Kidney capillary endothelial cell (primary cell): ENCODE measurements around the gene TBC1D1.

Experiments
- DNase-seq: peaks from one replicate; pipeline ENCODE4 v3.0.0-alpha.2; 2018; ENCODE audit warnings: low spot score

TBC1D1 gene

GRCh38 chr4:37885496-37885895, 5.4 kb upstream of the TBC1D1 start:
- DNase-seq = no peak

DNA sequence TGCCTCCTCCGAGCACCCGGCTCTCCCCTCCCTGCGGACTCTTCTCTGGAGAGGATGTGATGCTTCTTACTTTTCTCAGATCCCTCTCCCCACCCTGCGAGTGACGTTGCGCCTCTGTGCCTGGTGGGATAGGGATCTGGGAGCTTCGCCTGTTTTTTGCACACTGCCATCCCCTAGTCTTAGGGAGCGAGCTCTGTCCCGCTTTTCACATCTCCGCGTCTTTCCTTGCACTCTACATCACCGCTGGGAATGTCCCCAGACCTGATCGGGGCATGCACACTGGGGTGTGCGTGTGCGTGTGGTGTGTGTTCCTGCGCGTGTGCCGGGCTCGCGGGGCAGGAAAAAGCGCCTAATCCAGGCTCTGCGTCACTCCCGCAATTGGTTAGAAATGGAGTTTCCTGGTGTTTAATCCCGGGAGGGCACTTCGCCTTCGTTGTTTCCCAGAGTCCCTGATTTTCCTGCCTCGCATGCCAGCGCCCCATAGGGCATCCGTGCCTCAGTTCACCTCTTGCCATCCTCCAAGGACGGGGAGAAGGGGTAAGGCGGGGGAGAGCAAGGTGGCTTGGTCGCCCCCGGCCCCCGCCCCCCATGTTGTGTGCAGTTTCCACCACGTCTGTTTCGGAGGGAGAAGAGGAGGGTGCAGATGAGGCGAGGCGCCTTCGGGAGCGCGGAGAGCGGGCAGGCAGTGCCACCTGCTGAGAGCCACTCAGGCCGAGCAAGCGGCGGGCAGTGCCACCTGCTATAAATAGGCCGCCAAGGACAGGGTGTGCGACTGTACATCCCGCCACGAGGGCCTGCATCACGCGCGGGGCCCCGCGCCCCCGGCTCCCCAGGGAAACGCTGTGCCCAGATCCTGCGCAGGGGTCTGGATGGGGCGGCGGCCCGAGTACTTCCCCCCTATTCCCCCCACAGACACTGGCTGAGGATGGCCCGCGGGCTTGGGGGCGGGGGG, 759 bp upstream of the TBC1D1 start:
- no peak for DNase-seq

GRCh38 chr4:37891260-37892159, 626 bp downstream of the TBC1D1 start:
- no peak for DNase-seq

- DNase-seq = no peak
These were observed 1.8 kb downstream of the TBC1D1 start for GRCh38 chr4:37892641-37893040.

GRCh38 chr4:37893164-37893563, 2.3 kb downstream of the TBC1D1 start:
- no peak for DNase-seq

GRCh38 chr4:37895271-37895670, 4.4 kb downstream of the TBC1D1 start:
- no peak for DNase-seq

DNA sequence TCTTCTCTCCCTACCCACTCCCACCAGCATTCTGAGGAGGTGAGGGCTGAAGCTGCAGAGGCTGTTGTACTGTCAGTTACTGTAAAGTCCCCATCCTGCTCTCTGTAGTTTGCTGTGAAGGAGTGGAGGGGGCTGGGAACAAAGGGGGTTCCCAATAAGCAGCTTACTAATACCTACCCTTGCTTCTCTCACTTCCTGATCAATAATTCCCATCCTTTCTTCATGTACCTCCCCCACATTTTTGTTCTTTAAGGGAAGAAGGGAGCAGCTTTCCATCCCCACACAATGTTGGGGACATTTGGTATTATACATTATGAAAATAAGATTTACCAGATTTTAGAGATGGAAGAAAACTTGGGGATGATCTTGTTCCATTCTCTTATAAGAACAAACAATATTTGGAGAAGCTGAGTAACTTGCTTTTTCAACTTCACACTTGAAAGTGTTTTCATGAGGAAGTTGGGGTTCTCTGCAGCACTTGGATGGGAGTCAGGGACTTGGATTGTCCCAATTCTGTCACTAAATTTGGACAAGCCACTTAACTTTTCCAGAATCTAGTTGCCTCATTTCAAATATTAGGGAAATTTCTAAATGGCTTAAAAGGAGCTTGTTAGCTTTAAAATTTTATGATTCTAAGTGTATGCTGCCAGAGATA, 5.4 kb downstream of the TBC1D1 start:
- no peak for DNase-seq

- no peak for DNase-seq
These were observed 11.3 kb downstream of the TBC1D1 start for GRCh38 chr4:37902212-37902611.

DNA sequence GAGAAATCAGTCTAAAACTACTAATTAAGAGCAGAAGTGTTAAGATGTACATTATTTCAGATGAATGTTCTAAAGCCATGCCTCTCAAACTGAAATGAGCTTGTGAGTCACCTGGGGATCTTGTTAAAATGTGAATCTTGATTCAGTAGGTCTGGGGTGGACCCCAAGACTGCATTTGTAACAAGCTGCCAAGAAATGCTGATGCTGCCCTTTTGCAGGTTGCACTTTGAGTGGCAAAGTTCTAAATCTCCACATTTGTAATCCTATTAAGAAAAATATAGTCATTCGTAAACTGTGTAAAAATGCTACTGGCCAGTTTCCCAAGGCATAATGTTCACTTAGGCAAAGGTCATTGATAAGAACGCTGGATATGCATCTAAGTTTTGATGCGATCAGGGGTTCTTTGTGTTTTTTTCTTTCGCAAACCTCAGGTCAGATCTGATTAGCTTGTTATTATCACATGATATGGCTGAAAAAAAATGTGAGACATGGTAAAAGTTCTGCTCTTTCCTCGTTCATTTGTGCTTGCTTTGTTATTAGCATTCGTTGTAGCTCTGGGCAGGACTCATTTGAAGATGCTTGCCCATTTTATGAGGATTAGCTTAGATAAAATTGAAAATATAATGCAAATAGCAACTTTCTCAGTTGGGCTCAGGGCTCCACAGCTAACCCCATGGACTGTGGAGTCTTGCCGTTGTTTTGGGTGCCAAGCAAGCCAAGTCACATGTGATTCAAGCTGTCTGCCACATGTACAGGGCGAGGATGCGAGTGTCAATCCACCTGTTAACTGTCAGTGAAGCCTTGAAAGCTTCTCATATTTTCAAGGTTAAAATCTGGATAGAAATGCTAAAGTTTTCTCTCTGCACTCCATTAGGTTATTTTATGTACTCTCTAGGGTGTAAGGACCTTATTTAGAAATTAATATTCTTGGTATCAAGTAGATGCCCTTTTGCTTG, 12.1 kb downstream of the TBC1D1 start:
- no peak for DNase-seq

DNA sequence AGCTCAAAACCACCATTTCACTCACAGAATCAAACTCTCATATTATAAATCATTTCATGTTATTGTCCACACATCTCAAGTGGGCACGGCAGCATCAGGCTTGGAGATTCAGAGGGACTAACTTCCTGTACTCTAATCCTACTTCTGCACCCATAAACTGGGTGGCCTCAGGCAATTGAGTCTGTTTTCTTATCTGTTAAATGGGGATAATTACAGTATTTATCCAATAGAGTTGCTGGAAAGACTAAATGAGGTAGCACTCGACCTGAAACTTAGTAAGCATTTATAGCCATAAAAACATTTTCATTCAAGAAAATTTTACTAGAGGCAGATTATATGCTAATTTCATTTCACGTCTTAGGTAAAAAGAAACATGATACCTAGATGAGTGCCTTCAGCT, 13.0 kb downstream of the TBC1D1 start:
- no peak for DNase-seq

DNA sequence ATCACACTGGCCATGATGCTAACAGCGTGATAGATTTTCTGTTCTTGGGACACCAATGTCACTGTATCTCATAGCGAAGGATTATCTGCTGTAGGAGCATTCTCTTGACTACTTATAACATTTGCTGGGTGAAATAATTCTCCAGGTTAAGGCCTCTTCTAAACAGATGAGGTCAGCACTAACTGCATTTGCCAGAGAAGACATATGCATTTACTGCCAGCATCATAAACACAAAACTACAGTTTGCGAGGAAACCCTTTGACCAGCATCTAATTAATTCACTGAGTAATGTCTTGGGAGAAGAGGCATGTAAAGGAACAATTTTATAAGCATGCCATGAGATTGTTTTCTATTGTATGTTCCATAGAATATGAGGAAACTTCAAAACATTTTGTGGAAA, 13.9 kb downstream of the TBC1D1 start:
- no peak for DNase-seq

GRCh38 chr4:37905533-37906169, 14.8 kb downstream of the TBC1D1 start:
- DNase-seq = no peak

DNA sequence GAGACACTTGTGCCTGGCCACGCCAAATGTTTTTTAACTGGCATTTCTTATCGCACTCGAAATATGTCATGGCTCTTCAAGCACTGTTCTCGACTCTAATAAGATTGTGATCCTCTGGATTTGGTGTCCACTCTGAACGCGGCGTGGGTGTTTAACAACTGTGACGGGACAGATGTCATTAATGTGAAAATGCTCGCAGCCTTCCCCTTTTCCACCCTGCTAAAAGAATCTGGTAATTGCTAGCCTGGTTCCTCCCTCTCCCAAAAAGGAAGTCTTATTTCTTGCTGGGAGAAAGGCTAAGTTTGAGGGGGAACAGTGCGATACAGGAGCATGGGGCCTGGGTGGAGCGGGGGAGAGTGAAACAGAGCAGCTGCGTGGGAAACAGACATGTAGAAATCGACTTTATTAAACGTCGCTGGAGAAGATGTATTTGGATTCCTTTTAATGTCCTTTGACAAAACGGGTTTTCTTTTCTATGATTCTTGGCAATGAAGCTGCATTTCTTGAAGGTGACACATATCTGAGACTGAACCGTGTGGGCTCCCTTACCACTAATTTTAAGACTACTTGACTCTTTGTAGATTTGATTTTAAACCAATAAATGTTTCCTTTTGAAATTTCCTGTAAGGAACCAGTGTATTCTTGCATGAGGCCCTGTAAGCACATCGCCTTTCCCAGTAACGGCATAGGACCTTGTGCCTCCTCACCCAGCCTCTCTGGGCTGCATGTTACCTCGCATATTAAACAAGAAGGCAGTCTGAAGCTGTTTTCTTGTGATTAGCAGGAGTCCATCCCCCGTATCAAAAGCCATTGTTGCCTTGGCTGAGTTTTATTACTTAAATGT, 17.8 kb downstream of the TBC1D1 start:
- no peak for DNase-seq

GRCh38 chr4:37909332-37910090, 18.6 kb downstream of the TBC1D1 start:
- no peak for DNase-seq

- DNase-seq = no peak
These were observed 19.2 kb downstream of the TBC1D1 start for GRCh38 chr4:37910091-37910486.

GRCh38 chr4:37914539-37914938, 23.7 kb downstream of the TBC1D1 start:
- DNase-seq = no peak

DNA sequence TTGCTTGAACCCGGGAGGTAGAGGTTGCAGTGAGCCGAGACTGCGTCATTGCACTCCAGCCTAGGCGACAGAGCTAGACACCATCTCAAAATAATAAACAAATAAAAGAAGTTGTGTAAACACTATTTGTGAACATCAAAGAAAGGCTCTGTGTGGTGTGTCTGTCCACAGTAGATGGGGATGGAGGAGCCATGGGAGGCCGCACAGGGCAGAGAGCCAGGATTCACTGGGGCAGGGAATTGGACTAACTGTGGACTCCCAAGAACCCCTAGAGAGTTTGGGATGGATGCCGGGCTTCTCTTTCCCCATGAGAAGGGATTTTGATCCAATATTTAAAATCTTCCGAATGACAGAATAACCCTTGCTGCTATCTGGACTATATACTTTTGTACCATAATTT, 26.5 kb downstream of the TBC1D1 start:
- DNase-seq = no peak

- DNase-seq = no peak
These were observed 27.8 kb downstream of the TBC1D1 start for GRCh38 chr4:37918653-37919052.

DNA sequence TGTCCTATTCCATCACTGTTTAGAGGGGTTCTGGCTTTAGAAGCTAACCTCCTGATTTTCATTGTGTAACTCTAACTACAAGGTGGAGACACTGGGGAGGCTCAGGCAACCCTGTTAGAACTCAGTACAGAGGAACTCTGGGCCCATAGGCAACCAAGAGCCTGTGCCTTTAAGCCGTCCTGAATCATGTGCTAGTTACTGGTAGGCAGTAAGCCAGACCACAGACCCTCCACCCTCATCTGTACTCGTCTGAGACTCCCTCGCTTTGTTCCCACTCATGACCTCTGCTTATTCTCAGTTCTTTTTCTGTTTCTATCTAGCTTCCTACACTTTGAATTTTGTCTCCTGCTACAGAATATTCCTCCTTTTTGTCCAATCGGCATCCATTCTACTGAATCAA, 31.4 kb downstream of the TBC1D1 start:
- DNase-seq = no peak
